Muscle layer of colon (tissue), 2 donors: ENCODE data around the gene STK36.

Experiments
- H3K27ac ChIP-seq: one replicate; pipeline ENCODE4 v1.7.0; 2013; ENCODE audit warnings: low read depth, mild to moderate bottlenecking, low read length, moderate library complexity
- H3K27me3 ChIP-seq, 2 donors: one replicate each; pipeline ENCODE4 v1.7.0; 2013; ENCODE audit warnings: low read length in 2 of 2, mild to moderate bottlenecking in 2 of 2; ENCODE audit not compliant: insufficient read depth in 2 of 2, control insufficient read depth in 1 of 2
- H3K36me3 ChIP-seq: one replicate; pipeline ENCODE4 v1.7.0; 2013; ENCODE audit warnings: mild to moderate bottlenecking, low read length; ENCODE audit not compliant: insufficient read depth
- H3K4me1 ChIP-seq: one replicate; pipeline ENCODE4 v1.7.0; 2013; ENCODE audit warnings: mild to moderate bottlenecking, low read length; ENCODE audit not compliant: insufficient read depth
- H3K4me3 ChIP-seq, 2 donors: one replicate each; pipeline ENCODE4 v1.7.0; 2013; ENCODE audit warnings: low read length in 2 of 2, low read depth in 1 of 2, mild to moderate bottlenecking in 1 of 2, moderate library complexity in 1 of 2
- H3K9ac ChIP-seq: one replicate; pipeline ENCODE4 v1.7.0; 2013; ENCODE audit warnings: low read length
- H3K9me3 ChIP-seq: one replicate; pipeline ENCODE4 v1.7.0; 2013; ENCODE audit warnings: mild to moderate bottlenecking, low read length
- donor health status: abdominal sarcoma.
- donor health status: Adenocarcinoma of cecum.

The STK36 gene

GRCh38 chr2:218722419-218722818 is 50.5 kb downstream of the STK36 start:
- no peak overlapping the region for H3K9ac ChIP-seq
- no peaks in the 10 kb centered on the region for H3K36me3 ChIP-seq
- no peak overlapping the region for H3K27ac ChIP-seq
- peaks cover 4% of the 10 kb centered on the region for H3K4me1 ChIP-seq
- H3K4me3 ChIP-seq = no peak overlapping the region
- no peaks in the 10 kb centered on the region for H3K9me3 ChIP-seq
- no peaks in the 10 kb centered on the region for H3K27me3 ChIP-seq

GRCh38 chr2:218722876-218723785 is 51.2 kb downstream of the STK36 start:
- Histone ChIP-seq H3K4me3 (no peak overlapping the region), H3K9me3 (no peaks in the 10 kb centered on the region), H3K9ac (no peak overlapping the region), H3K27ac (no peak overlapping the region), H3K36me3 (no peaks in the 10 kb centered on the region), H3K4me1 (peaks cover 4% of the 10 kb centered on the region), H3K27me3 (no peaks in the 10 kb centered on the region)

GRCh38 chr2:218726004-218726574 is 54.2 kb downstream of the STK36 start:
- peaks cover 4% of the 10 kb centered on the region for H3K4me1 ChIP-seq
- H3K27ac ChIP-seq = no peak overlapping the region
- H3K4me3 ChIP-seq = no peak overlapping the region
- H3K9me3 ChIP-seq = no peaks in the 10 kb centered on the region
- no peaks in the 10 kb centered on the region for H3K27me3 ChIP-seq
- H3K36me3 ChIP-seq = no peaks in the 10 kb centered on the region
- no peak overlapping the region for H3K9ac ChIP-seq

GRCh38 chr2:218727502-218728165 is 55.7 kb downstream of the STK36 start:
- Histone ChIP-seq H3K9ac (no peak overlapping the region), H3K27me3 (no peaks in the 10 kb centered on the region), H3K4me1 (peaks cover 4% of the 10 kb centered on the region), H3K4me3 (no peak overlapping the region), H3K9me3 (no peaks in the 10 kb centered on the region), H3K27ac (no peak overlapping the region), H3K36me3 (no peaks in the 10 kb centered on the region)

- H3K9me3 ChIP-seq = no peaks in the 10 kb centered on the region
- no peaks in the 10 kb centered on the region for H3K27me3 ChIP-seq
- no peaks in the 10 kb centered on the region for H3K36me3 ChIP-seq
- no peak overlapping the region for H3K9ac ChIP-seq
- no peak overlapping the region for H3K4me3 ChIP-seq
- H3K4me1 ChIP-seq = peaks cover 4% of the 10 kb centered on the region
- no peak overlapping the region for H3K27ac ChIP-seq
Observed at GRCh38 chr2:218729640-218730039, 57.8 kb downstream of the STK36 start.

GRCh38 chr2:218732052-218732760 is 60.3 kb downstream of the STK36 start:
- H3K4me1 ChIP-seq = peaks cover 4% of the 10 kb centered on the region
- H3K36me3 ChIP-seq = peaks cover 1% of the 10 kb centered on the region
- no peaks in the 10 kb centered on the region for H3K9me3 ChIP-seq
- H3K27ac ChIP-seq = no peak overlapping the region
- no peak overlapping the region for H3K4me3 ChIP-seq
- H3K9ac ChIP-seq = no peak overlapping the region
- H3K27me3 ChIP-seq = no peaks in the 10 kb centered on the region

GRCh38 chr2:218732761-218733158 is 60.9 kb downstream of the STK36 start:
- H3K9ac ChIP-seq = no peak overlapping the region
- H3K27ac ChIP-seq = no peak overlapping the region
- H3K36me3 ChIP-seq = peaks cover 7% of the 10 kb centered on the region
- H3K9me3 ChIP-seq = no peaks in the 10 kb centered on the region
- H3K4me1 ChIP-seq = peaks cover 4% of the 10 kb centered on the region
- no peaks in the 10 kb centered on the region for H3K27me3 ChIP-seq
- no peak overlapping the region for H3K4me3 ChIP-seq

- H3K4me1 ChIP-seq = peaks cover 4% of the 10 kb centered on the region
- no peaks in the 10 kb centered on the region for H3K27me3 ChIP-seq
- H3K27ac ChIP-seq = no peak overlapping the region
- H3K9me3 ChIP-seq = no peaks in the 10 kb centered on the region
- H3K4me3 ChIP-seq = no peak overlapping the region
- no peak overlapping the region for H3K9ac ChIP-seq
- H3K36me3 ChIP-seq = peaks cover 13% of the 10 kb centered on the region
Observed at GRCh38 chr2:218733171-218734021, 61.5 kb downstream of the STK36 start.

- H3K9me3 ChIP-seq = no peaks in the 10 kb centered on the region
- peaks cover 4% of the 10 kb centered on the region for H3K4me1 ChIP-seq
- H3K36me3 ChIP-seq = peaks cover 21% of the 10 kb centered on the region
- H3K4me3 ChIP-seq = no peak overlapping the region
- no peak overlapping the region for H3K9ac ChIP-seq
- H3K27ac ChIP-seq = no peak overlapping the region
- H3K27me3 ChIP-seq = no peaks in the 10 kb centered on the region
Observed at GRCh38 chr2:218734190-218734975, 62.5 kb downstream of the STK36 start.

- no peak overlapping the region for H3K4me3 ChIP-seq
- peaks cover 4% of the 10 kb centered on the region for H3K4me1 ChIP-seq
- H3K27me3 ChIP-seq = no peaks in the 10 kb centered on the region
- H3K9me3 ChIP-seq = no peaks in the 10 kb centered on the region
- H3K36me3 ChIP-seq = peaks cover 28% of the 10 kb centered on the region
- H3K9ac ChIP-seq = no peak overlapping the region
- H3K27ac ChIP-seq = no peak overlapping the region
Observed at GRCh38 chr2:218736531-218736930, 64.6 kb downstream of the STK36 start.
